HUES48 (cell line): ENCODE results near the gene AP3B1.

Experiments used
- H3K27ac ChIP-seq: one replicate; pipeline ENCODE4 v1.7.0; 2013; ENCODE audit warnings: low read depth, low read length, inconsistent platforms
- H3K27me3 ChIP-seq: 2 replicates; pipeline ENCODE4 v1.6.1; 2013; ENCODE audit warnings: mild to moderate bottlenecking, low read length; ENCODE audit not compliant: control insufficient read depth, insufficient read depth
- H3K36me3 ChIP-seq: 2 replicates; pipeline ENCODE4 v1.6.1; 2013; ENCODE audit warnings: low read length; ENCODE audit not compliant: control insufficient read depth, insufficient read depth
- H3K4me1 ChIP-seq: 2 replicates; pipeline ENCODE4 v1.6.1; 2013; ENCODE audit warnings: mild to moderate bottlenecking, low read length; ENCODE audit not compliant: control insufficient read depth, insufficient read depth
- H3K4me3 ChIP-seq: 2 replicates; pipeline ENCODE4 v1.5.1; 2013; ENCODE audit warnings: mild to moderate bottlenecking, low read depth, low read length
- H3K9ac ChIP-seq: 2 replicates; pipeline ENCODE4 v1.6.1; 2013; ENCODE audit warnings: mild to moderate bottlenecking, low read depth, low read length, moderate library complexity
- H3K9me3 ChIP-seq: 2 replicates; pipeline ENCODE4 v1.6.1; 2013; ENCODE audit warnings: low read length; ENCODE audit not compliant: control insufficient read depth, insufficient read depth

The AP3B1 gene

DNA sequence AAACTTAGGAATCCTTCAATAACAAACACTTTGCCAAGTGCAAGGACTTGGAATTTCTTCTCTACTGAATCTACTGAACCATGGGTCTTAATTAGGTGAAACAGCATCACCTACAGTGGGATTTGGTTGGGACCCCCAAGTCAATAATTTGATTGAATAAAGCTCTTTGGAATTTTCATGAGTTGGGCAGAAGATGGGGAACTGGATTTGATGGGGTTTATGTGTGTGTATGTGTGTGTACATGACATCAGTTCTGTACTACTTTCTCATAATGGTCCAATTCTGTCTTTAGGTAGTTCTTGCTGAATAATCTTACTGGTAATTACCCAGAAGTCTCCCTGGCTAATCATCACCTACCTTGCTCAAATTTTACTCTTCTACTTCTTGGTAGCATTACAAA is 319.9 kb downstream of the AP3B1 start:
- H3K4me1 ChIP-seq, result peaks cover 26% of the 10 kb centered on the region
- no peaks in the 10 kb centered on the region for H3K36me3 ChIP-seq
- no peaks in the 10 kb centered on the region for H3K9me3 ChIP-seq
- H3K9ac ChIP-seq, result no peak overlapping the region
- H3K27me3 ChIP-seq, result peaks cover 95% of the 10 kb centered on the region
- no peak overlapping the region for H3K27ac ChIP-seq
- H3K4me3 ChIP-seq, result no peak overlapping the region

GRCh38 chr5:77973253-77973609 is 321.3 kb downstream of the AP3B1 start:
- no peak overlapping the region for H3K27ac ChIP-seq
- no peaks in the 10 kb centered on the region for H3K36me3 ChIP-seq
- H3K4me1 ChIP-seq, result peaks cover 26% of the 10 kb centered on the region
- peaks cover 92% of the 10 kb centered on the region for H3K27me3 ChIP-seq
- H3K9me3 ChIP-seq, result no peaks in the 10 kb centered on the region
- H3K9ac ChIP-seq, result no peak overlapping the region
- H3K4me3 ChIP-seq, result peak overlapping the region; percentile 52

DNA sequence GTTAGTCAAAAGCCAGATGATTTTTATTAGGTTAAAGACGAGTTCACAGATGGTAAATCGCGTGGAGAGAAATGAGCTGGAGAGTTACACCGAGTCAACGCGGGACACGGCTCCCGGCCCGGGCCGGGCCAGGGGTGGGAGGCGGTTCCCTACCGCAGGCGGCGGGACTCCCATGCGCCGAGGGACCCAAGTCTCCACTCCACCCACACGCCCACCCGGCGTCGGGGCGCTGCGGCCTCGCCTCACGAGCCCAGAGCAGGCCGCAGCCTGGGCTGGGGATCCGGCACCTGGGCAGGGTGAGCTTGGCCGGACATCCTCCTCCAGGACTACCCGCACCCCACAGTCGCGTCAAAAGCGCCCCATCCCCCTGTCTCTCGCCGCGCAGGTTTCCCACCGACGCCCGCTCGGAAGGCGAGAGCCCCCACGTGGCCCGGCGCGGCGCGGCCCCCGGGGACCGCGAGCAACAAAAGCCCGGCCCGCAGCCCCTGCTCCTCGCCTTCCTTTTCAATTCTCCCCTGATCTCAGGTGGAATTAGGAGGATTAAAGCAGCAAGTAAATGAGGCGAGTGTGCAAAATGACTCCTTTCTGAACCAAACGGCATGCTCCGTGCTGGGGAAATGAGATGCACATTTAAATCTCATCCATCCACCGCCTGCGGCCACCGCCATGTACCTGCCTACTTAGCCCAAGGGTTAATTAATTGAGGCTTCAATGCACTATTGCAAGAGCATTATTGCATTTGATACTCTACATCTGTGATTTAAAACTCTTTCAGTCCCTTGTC is 321.8 kb downstream of the AP3B1 start:
- Histone ChIP-seq H3K9me3 (no peaks in the 10 kb centered on the region), H3K27ac (no peak overlapping the region), H3K4me3 (peak overlapping the region; percentile 52), H3K4me1 (peaks cover 26% of the 10 kb centered on the region), H3K27me3 (peaks cover 90% of the 10 kb centered on the region), H3K36me3 (no peaks in the 10 kb centered on the region), H3K9ac (no peak overlapping the region)

DNA sequence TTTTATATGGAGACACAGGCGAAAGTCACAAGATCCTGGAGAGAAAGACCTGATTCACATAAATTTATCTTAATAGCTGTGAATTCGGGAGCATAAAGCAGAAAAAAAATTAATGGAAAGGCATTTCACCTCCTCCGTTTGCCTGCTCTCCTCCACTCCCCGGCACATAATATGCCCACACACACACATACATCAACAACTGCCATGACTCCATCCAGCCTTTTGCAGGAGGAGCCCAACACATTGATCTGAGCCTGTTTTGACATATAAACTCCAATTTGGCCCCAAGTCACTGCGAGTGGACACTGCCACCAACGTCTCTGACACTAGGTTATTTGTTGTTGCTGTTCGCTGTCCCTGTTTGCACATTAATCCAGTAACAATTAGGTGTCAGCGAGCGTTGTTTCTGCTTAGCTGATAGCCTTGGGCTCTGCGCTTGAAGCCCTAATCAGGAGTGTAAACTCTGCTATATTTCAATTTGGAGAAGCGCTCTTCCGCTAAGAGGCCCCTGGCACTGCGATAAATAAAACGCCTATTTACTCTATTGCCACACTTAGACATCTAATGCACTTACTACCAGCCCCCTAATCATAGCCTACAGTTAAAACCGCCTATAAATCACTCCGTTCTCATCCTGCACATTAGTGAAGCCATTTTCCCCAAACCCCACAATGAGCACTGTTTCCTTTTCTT is 322.6 kb downstream of the AP3B1 start:
- H3K4me3 ChIP-seq, result peak overlapping the region; percentile 52
- peaks cover 89% of the 10 kb centered on the region for H3K27me3 ChIP-seq
- no peaks in the 10 kb centered on the region for H3K9me3 ChIP-seq
- no peaks in the 10 kb centered on the region for H3K36me3 ChIP-seq
- H3K27ac ChIP-seq, result no peak overlapping the region
- H3K9ac ChIP-seq, result no peak overlapping the region
- H3K4me1 ChIP-seq, result peaks cover 26% of the 10 kb centered on the region

DNA sequence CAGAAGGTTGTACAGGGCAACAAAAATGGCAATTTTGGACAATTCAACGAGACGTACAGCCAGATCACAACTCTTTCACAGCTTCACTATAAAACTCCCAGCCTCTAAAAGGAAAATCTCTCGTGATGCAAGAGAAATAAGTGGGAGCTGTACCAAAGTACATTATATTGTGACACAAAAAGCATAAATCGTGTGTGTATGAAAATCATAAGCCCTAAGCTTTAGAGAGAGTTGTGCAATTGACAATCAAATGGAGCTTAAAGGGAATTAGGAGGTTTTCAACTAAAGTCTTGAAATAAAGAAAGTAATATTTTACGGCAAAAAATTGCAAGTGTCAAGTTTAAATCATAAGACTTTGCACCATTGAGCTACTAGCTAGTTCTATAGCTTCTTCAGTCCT is 323.6 kb downstream of the AP3B1 start:
- H3K9me3 ChIP-seq, result no peaks in the 10 kb centered on the region
- peaks cover 88% of the 10 kb centered on the region for H3K27me3 ChIP-seq
- no peak overlapping the region for H3K27ac ChIP-seq
- no peak overlapping the region for H3K9ac ChIP-seq
- H3K36me3 ChIP-seq, result no peaks in the 10 kb centered on the region
- H3K4me3 ChIP-seq, result no peak overlapping the region
- H3K4me1 ChIP-seq, result peaks cover 26% of the 10 kb centered on the region

DNA sequence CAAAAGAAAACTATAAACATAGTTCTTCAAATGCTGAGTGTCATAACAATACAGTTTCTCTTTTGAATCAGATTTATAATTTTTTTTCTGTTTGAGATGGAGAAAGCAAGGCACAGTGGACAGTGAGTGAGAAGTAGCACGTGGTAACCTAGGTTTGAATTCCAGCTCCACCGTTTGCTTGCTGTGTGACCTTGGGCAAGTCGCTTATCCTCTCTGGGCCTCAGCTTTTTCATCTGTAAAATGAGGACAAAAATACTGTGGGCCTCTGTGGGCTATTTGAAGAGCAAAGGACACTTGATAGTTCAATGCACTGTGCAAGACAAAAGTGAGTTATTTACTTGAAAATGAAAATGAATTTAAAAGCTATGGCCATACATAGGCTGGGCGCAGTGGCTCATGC is 330.7 kb downstream of the AP3B1 start:
- Histone ChIP-seq H3K36me3 (no peaks in the 10 kb centered on the region), H3K9ac (no peak overlapping the region), H3K9me3 (no peaks in the 10 kb centered on the region), H3K4me1 (peaks cover 23% of the 10 kb centered on the region), H3K27ac (no peak overlapping the region), H3K4me3 (no peak overlapping the region), H3K27me3 (peaks cover 86% of the 10 kb centered on the region)

DNA sequence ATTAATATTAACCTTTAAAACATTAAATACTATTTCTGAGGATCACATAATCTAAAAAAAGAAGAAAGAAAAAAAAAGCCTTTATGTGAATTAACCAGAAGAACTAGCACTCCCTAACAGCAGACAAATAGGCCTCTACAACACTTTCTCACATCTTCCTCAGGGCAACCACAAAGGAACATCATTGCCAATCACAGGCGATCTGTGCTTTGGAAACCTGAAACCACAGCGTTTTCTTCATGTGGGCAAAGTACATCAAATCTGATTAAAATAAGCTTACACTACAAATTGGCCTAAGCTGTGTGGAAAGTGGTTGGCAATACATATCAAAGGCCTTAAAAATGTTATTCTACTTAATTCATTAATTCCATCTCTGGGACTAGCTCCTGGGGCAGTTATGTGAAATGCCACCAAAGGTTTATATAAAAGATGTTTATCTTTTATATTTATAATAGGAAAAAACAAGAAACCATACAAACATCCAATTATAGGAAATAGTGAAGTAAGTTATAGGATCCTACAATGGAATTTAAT is 333.6 kb downstream of the AP3B1 start:
- no peak overlapping the region for H3K27ac ChIP-seq
- no peaks in the 10 kb centered on the region for H3K9me3 ChIP-seq
- H3K4me3 ChIP-seq, result no peak overlapping the region
- H3K36me3 ChIP-seq, result no peaks in the 10 kb centered on the region
- H3K27me3 ChIP-seq, result peaks cover 94% of the 10 kb centered on the region
- no peak overlapping the region for H3K9ac ChIP-seq
- H3K4me1 ChIP-seq, result peaks cover 33% of the 10 kb centered on the region

DNA sequence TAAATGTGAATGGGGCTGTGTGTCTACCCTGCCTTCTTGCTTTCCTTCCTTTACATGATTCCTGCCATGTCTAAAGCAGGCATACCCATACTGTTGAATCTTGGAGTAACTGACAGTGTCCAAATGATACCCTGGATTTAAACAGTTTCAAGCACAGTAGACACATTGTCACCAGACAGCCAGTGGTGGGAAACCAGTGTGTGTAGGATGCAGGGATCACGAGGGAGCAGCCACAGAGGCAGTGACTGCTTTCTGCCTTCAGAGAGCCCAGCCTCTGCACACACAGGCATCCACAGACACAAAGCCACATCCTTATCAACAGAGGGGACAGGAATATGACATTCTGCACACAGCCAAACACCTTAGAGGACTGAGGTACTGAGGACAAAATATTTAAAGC is 334.2 kb downstream of the AP3B1 start:
- Histone ChIP-seq H3K9ac (no peak overlapping the region), H3K27ac (no peak overlapping the region), H3K4me3 (peak overlapping the region; percentile 9; the same call in 1 of the 2 replicates), H3K27me3 (peaks cover 94% of the 10 kb centered on the region), H3K9me3 (no peaks in the 10 kb centered on the region), H3K4me1 (peaks cover 33% of the 10 kb centered on the region), H3K36me3 (no peaks in the 10 kb centered on the region)

DNA sequence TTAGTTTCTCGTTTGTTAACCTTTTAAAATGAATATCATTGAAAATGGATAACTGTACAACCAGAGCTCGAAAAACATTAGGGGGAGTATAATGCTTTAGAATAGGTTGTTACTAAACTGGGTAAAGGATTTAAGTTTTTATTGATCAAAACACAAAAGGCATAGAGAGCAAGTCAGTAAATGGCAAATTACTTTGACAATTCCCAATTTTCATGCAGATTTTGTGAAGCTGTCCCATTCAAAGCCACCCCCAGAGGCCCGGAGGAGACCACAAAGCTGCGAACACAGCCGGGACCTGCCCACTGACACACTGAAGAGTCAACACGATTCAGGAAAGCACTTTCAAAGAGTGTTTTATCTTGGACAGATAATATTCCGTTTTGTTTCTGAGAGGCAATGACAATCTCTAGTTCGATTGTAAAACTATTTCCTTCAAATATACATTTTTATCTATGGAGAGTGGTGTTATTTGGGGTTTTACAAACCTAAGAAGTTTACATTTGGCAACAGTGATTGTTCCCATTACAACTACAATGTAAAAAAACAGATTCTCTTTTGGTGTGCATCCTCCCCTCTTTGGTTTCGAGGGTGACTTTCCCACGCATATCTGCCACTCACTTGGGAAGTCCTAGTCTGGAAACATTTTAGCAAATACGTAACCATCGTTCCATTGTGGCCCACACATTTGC is 335.7 kb downstream of the AP3B1 start:
- Histone ChIP-seq H3K36me3 (no peaks in the 10 kb centered on the region), H3K27me3 (peaks cover 95% of the 10 kb centered on the region), H3K9me3 (no peaks in the 10 kb centered on the region), H3K9ac (no peak overlapping the region), H3K4me1 (peaks cover 33% of the 10 kb centered on the region), H3K27ac (peak overlapping the region; percentile 72), H3K4me3 (peak overlapping the region; percentile 53)

- H3K4me3 ChIP-seq, result peak overlapping the region; percentile 53
- H3K4me1 ChIP-seq, result peaks cover 33% of the 10 kb centered on the region
- H3K27ac ChIP-seq, result peak overlapping the region; percentile 72
- peaks cover 92% of the 10 kb centered on the region for H3K27me3 ChIP-seq
- H3K36me3 ChIP-seq, result no peaks in the 10 kb centered on the region
- H3K9ac ChIP-seq, result no peak overlapping the region
- H3K9me3 ChIP-seq, result no peaks in the 10 kb centered on the region
These were observed 336.5 kb downstream of the AP3B1 start for GRCh38 chr5:77957931-77958521.
